ENCODE results near the gene BLOC1S5.

- TF ChIP-seq CTCF (IDR thresholded peaks at IDR 0.05) (no peak), POLR2A (IDR thresholded peaks at IDR 0.05) (no peak)
These were observed 16.5 kb downstream of the BLOC1S5 start for GRCh38 chr6:8047541-8048292.

Data from testis (tissue), 2 donors.